ENCODE data around the gene SHISA6.

- TF ChIP-seq, protein P1, sequence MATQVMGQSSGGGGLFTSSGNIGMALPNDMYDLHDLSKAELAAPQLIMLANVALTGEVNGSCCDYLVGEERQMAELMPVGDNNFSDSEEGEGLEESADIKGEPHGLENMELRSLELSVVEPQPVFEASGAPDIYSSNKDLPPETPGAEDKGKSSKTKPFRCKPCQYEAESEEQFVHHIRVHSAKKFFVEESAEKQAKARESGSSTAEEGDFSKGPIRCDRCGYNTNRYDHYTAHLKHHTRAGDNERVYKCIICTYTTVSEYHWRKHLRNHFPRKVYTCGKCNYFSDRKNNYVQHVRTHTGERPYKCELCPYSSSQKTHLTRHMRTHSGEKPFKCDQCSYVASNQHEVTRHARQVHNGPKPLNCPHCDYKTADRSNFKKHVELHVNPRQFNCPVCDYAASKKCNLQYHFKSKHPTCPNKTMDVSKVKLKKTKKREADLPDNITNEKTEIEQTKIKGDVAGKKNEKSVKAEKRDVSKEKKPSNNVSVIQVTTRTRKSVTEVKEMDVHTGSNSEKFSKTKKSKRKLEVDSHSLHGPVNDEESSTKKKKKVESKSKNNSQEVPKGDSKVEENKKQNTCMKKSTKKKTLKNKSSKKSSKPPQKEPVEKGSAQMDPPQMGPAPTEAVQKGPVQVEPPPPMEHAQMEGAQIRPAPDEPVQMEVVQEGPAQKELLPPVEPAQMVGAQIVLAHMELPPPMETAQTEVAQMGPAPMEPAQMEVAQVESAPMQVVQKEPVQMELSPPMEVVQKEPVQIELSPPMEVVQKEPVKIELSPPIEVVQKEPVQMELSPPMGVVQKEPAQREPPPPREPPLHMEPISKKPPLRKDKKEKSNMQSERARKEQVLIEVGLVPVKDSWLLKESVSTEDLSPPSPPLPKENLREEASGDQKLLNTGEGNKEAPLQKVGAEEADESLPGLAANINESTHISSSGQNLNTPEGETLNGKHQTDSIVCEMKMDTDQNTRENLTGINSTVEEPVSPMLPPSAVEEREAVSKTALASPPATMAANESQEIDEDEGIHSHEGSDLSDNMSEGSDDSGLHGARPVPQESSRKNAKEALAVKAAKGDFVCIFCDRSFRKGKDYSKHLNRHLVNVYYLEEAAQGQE (IDR thresholded peaks at IDR 0.05; ENCODE audit: insufficient read depth in 1 of 2, low read depth in 2 of 2, low read length in 2 of 2) = no peak
- TF ChIP-seq POLR2AphosphoS5 (IDR thresholded peaks at IDR 0.05; ENCODE audit: low read depth, low read length) (no peak), FOXP2 (optimal IDR thresholded peaks at IDR 0.05; ENCODE audit: borderline replicate concordance, extremely low read depth, extremely low read length, insufficient read depth) (no peak)
Observed at GRCh38 chr17:11380761-11381160, 139.7 kb downstream of the SHISA6 start.

Measured in PFSK-1 (cell line).